ENCODE data around the gene PRLH.
"Not testable (repeated sequence)": the region's sequence is repeated elsewhere in the genome, so short reads cannot be mapped to it uniquely, and the experiment has no call there.

The PRLH gene

DNA sequence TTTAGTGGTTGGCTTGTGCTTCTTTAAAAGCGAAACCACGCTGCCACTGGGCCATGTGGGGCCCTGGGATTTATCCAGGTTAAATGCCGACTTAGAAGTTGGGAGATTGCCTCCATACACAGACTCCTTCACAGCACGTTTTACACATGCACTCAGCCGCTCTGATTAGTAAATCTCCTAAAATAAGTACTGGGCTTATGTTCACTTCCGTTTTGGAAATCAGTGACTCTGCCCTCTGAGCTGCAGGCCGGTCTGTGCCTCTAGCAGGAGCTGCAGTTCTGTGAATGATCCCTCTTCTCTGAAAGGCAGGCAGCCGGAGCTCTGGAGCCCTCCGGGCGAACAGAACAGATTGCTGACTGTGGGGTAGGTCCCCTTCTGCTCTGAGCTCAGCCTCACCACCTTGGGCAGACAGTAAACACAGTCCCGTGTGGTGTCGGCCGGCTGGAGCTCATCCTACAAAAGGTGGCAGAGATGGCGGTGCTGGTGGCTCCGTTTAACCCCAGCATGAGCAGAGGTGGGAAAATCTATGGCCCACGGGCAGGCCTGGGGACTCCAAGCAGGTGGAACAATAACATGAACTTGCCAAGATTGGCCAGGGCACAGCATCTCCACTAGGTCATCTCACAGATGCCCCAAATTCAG, 34.0 kb downstream of the PRLH start:
- peaks cover 13% of the 10 kb centered on the region for H3K27me3 Mint-ChIP-seq
- H3K27ac Mint-ChIP-seq = no peak overlapping the region
- no peaks in the 10 kb centered on the region for H3K36me3 Mint-ChIP-seq (ENCODE audit: low read depth)
- no peak overlapping the region for H3K4me3 Mint-ChIP-seq
- H3K4me1 Mint-ChIP-seq (ENCODE audit: low read depth) = peaks cover 26% of the 10 kb centered on the region
- intact Hi-C loops (cut with micrococcal nuclease) = no loop called here
- H3K9me3 Mint-ChIP-seq = no peaks in the 10 kb centered on the region

DNA sequence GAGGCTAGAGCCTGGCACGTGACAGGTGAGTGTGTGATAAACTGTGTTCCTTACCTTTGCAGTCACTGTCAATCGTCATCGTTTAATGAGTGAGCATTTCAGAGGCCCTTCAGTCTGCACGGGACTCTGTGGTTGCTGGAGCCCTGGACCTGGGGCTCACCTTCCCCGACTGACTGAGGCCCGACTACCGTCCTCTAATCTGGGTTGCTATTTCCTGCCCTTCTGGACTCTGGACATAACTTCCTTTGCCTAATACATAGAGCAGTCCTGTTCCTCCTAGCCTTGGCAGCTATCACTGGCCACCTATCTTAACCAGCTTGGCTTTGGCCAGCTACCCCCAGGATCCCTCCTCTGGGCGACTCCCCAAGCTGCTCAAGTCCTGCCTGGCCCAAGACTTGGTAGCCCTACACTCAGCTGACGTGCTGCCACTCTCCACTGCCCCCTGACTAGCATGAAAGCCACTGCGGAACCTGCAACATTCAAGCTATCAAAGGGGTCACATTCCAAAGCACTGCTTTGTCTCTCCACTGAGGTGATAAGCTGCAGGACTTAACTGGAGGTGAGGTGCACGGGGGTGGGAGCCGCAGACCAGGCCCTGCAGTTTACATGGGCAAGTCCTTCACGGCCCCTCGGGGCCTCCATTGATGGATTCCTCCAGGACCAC, 35.2 kb downstream of the PRLH start:
- Mint-ChIP-seq H3K4me1 (ENCODE audit: low read depth) (peaks cover 20% of the 10 kb centered on the region), H3K4me3 (no peak overlapping the region), H3K27me3 (peaks cover 13% of the 10 kb centered on the region), H3K27ac (no peak overlapping the region), H3K36me3 (ENCODE audit: low read depth) (no peaks in the 10 kb centered on the region), H3K9me3 (no peaks in the 10 kb centered on the region)
- intact Hi-C loops (cut with micrococcal nuclease) = no loop called here

DNA sequence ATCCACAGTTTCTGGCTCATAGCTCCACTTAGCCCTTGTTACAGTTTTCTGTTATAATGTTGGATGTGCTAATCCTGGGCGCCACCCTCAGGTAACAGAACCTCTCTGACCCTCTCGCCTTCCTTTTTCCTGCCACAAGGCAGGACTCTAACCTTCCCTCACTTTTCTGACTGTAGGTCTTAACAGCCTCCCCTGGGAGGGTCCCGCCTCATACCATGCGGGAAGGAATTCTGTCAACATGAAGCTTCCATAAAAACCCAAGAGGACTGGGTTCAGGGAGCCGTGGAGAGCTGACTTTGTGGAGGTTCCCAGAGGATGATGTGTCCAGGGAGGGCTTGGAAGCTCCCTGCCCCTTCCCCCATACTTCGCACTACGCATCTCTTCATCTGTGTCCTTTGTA, 36.0 kb downstream of the PRLH start:
- Mint-ChIP-seq H3K27ac (peak overlapping the region; percentile 20), H3K4me3 (no peak overlapping the region), H3K9me3 (no peaks in the 10 kb centered on the region), H3K36me3 (ENCODE audit: low read depth) (no peaks in the 10 kb centered on the region), H3K4me1 (ENCODE audit: low read depth) (peaks cover 13% of the 10 kb centered on the region), H3K27me3 (peaks cover 13% of the 10 kb centered on the region)
- intact Hi-C loops (cut with micrococcal nuclease) = no loop called here

DNA sequence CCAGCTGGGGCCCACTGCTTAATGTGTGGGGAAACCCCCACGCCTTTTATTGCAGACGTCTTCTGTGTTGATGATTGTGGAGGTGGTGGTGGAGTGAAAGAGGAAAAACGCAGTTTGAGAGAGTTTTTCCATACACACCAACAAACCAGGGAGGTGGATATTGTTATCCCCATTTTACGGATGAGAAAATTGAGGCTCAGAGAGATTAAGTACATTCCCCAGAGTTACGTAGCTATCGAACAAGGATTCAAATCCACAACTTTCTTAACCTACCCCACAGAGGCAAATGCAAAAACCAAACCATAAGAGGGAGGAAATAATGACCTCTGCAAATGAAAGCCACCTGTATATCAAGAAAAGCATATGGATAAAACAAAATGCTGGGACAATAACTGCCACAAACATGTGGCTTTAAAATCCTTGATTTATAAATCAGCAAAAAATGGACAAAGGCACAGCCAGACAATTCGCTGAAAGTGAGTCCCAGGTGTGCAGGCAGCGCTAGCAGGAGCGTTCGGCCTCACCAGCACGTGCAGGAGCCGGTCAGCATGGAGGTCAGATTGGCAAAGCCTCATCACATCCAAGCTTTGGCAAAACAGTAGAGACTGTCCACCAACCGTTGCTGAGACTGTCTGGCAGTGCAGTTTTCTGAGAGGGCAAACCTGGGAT, 36.8 kb downstream of the PRLH start:
- H3K27me3 Mint-ChIP-seq = peaks cover 18% of the 10 kb centered on the region
- H3K4me1 Mint-ChIP-seq (ENCODE audit: low read depth) = peaks cover 9% of the 10 kb centered on the region
- no peaks in the 10 kb centered on the region for H3K36me3 Mint-ChIP-seq (ENCODE audit: low read depth)
- no peaks in the 10 kb centered on the region for H3K9me3 Mint-ChIP-seq
- no peak overlapping the region for H3K4me3 Mint-ChIP-seq
- H3K27ac Mint-ChIP-seq = peak overlapping the region; percentile 47
- intact Hi-C loops (cut with micrococcal nuclease) = no loop called here

DNA sequence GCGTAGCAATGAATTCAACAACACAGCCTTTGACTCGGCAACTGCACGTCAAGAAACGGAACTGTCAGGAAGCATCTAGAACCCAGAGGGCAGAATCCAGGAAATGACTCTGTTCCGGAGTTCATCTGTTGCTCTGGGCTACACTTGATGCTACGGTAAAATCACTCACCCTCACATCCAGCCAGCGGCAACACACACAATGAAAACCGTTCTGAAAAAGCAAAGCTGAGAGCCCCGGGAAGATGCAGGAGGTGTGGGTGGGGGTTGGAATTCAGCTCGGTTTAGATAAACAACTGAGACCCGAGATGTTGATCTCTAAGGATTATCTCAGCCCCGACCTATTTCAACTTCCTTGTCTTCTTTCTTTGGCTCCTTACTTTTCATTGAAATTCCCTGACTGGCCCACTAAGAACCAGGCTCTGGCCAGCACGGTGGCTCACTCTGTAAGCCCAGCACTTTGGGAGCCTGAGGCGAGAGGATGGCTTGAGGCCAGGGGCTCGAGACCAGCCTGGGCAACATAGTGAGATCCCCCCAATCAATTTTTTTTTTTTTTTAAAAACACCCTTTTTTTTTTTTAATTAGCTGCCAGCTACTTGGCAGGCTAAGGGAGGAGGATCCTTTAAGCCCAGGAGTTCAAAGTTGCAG, 37.5 kb downstream of the PRLH start:
- Mint-ChIP-seq H3K27ac (peak overlapping the region; percentile 47), H3K4me3 (peak overlapping the region; percentile 18), H3K27me3 (peaks cover 21% of the 10 kb centered on the region), H3K36me3 (ENCODE audit: low read depth) (no peaks in the 10 kb centered on the region), H3K4me1 (ENCODE audit: low read depth) (peaks cover 9% of the 10 kb centered on the region), H3K9me3 (no peaks in the 10 kb centered on the region)
- intact Hi-C loops (cut with micrococcal nuclease) = no loop called here

DNA sequence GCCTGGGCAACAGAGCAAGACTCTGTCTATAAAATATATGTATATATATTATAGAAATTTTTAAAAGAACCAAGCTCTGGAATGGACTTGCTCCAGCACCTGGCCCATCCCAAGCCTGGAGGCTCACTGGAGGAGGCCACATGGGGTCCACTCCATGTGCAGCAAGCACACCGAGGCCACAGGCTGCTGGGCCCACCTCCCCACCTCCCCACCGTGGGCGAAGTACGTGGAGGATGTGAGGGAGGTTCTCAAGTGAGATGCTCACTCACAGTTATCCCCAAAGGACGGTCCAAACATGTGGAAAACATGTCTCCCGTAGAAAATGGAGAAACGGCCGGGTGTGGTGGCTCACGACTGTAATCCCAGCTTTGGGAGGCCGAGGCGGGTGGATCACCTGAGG, 38.0 kb downstream of the PRLH start:
- Mint-ChIP-seq H3K27me3 (peaks cover 25% of the 10 kb centered on the region), H3K27ac (no peak overlapping the region), H3K4me1 (ENCODE audit: low read depth) (peaks cover 9% of the 10 kb centered on the region), H3K36me3 (ENCODE audit: low read depth) (no peaks in the 10 kb centered on the region), H3K9me3 (no peaks in the 10 kb centered on the region), H3K4me3 (no peak overlapping the region)
- intact Hi-C loops (cut with micrococcal nuclease) = no loop called here

DNA sequence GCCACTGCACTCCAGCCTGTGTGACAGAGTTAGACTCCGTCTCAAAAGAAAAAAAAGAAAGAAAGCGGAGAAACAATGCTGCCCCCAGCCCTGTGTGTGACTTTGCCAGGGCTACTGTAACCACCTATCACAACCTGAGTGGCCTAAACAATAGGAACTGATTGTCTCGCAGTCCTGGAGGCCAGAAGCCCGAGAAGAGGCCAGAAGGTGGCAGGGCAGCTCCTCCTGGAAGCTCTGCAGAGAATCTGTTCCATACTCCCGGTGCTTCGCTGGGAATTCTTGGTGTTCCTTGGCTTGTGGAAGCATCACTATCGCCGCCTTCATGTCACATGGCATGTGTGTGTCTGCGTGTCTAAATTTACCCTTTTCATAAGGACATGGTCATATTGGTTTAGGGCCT, 38.6 kb downstream of the PRLH start:
- no peak overlapping the region for H3K4me3 Mint-ChIP-seq

DNA sequence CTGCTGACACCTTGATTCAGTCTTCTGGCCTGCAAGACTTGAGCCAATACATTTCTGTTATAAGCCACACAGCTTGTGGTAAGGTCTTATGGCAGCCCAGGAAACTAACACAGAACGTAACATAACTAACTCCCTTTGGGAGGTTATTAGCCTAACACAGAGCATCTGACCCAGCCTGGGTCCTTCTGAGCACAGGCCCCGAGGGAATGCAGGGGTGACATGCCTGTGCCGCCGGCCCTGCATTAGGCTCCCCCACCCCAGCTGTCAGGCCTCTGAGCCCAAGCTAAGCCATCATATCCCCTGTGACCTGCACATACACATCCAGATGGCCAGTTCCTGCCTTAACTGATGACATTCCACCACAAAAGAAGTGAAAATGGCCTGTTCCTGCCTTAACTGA, 40.1 kb downstream of the PRLH start:
- H3K36me3 Mint-ChIP-seq (ENCODE audit: low read depth); intact Hi-C loops (cut with micrococcal nuclease); H3K27ac Mint-ChIP-seq; H3K9me3 Mint-ChIP-seq; H3K4me3 Mint-ChIP-seq; H3K4me1 Mint-ChIP-seq (ENCODE audit: low read depth): not testable (repeated sequence)
- peaks cover 29% of the 10 kb centered on the region for H3K27me3 Mint-ChIP-seq

More for the DNA sequence above, 38.6 kb downstream of the PRLH start:
- Mint-ChIP-seq H3K36me3 (ENCODE audit: low read depth) (no peaks in the 10 kb centered on the region), H3K9me3 (no peaks in the 10 kb centered on the region), H3K27me3 (peaks cover 30% of the 10 kb centered on the region), H3K4me1 (ENCODE audit: low read depth) (peaks cover 9% of the 10 kb centered on the region), H3K27ac (no peak overlapping the region)
- intact Hi-C loops (cut with micrococcal nuclease) = no loop called here

DNA sequence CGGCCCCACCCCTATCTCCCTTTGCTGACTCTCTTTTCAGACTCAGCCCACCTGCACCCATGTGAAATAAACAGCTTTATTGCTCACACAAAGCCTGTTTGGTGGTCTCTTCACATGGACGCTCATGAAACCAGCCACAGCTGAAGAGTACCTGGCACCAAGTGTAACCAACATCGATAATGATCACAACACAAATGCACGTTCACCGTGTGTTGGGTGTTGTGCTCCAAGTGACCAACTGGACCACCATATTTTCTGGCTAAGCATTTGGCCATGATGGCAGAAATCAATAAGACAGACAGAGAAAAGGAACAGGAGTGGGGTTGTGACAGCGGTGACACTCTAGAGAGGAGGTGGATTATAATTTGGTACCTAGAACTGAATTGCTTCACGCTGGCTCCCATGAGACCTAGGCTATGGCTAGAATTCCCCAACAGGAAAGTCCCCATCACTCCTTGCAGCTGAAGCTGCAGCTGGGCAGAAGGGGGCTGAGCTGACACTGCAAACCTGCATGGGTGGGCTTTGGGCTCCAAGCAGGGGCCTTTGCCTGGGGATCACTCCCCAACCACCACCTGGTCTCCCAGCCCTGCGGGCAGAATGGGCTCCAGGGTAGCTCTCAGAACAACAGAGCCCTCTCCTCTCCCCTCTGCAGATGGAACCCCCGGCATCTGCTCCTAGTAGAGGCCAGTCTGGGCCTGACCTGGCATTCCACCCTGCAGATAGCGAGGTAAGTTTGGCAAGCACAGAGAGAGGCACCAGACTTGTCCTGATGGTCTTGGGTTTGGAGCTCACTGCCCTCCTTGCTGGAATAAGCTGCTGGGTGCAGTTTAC, 46.4 kb downstream of the PRLH start:
- intact Hi-C loops (cut with micrococcal nuclease) = no loop called here
- H3K4me3 Mint-ChIP-seq = no peak overlapping the region
- peaks cover 37% of the 10 kb centered on the region for H3K4me1 Mint-ChIP-seq (ENCODE audit: low read depth)
- no peaks in the 10 kb centered on the region for H3K9me3 Mint-ChIP-seq
- H3K36me3 Mint-ChIP-seq (ENCODE audit: low read depth) = no peaks in the 10 kb centered on the region
- H3K27ac Mint-ChIP-seq = no peak overlapping the region
- H3K27me3 Mint-ChIP-seq = peaks cover 28% of the 10 kb centered on the region

DNA sequence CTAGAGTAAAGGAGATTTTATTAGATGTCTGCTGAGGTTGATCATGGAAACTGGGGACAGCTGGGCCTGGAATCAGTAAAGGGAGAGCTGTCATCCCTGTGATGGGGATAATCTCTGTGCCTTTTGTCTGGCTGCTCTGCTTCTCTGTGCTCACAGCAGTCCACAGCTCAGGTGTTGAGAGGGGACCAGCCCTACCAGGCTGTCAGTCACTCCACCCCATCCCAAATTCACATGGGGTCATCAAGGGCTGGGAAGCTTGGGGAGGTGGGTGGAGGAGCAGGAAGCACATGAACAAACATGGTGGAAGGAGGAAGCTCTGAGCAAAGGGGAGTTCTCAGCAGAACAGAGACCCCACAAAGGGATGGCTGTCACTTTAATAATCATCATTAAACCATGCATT, 47.3 kb downstream of the PRLH start:
- Mint-ChIP-seq H3K27me3 (peaks cover 25% of the 10 kb centered on the region), H3K9me3 (no peaks in the 10 kb centered on the region), H3K4me3 (no peak overlapping the region), H3K4me1 (ENCODE audit: low read depth) (peaks cover 37% of the 10 kb centered on the region), H3K36me3 (ENCODE audit: low read depth) (no peaks in the 10 kb centered on the region), H3K27ac (no peak overlapping the region)
- intact Hi-C loops (cut with micrococcal nuclease) = no loop called here

DNA sequence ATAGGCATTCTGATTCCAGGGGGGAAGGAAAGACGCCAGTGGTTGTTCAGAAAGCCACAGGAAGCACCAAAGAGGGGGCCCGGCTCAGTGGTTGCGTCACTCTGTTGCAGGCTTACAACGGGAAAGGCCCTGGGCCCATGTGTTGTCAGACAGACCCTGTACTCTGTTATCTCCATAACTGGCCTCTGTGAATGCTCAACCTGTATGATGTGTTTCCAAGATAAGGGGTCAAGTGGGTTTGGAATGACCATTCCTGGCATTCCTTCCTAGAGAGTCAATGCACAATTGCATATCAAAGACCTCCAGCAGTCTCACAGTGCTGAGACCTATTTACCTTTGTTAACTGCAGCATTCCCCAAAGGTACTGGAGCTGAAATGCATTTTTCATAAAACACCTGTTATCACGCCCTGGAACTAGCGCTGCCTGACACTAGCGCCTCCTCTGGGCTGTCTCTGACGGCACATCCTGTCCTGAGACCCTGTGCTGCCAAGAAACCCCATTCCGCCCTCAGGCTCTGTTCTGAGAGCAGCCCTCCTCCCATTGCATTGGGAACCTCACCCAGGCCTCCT, 47.9 kb downstream of the PRLH start:
- Mint-ChIP-seq H3K4me1 (ENCODE audit: low read depth) (peaks cover 37% of the 10 kb centered on the region), H3K27ac (no peak overlapping the region), H3K9me3 (no peaks in the 10 kb centered on the region), H3K4me3 (no peak overlapping the region), H3K36me3 (ENCODE audit: low read depth) (no peaks in the 10 kb centered on the region), H3K27me3 (peaks cover 24% of the 10 kb centered on the region)
- intact Hi-C loops (cut with micrococcal nuclease) = no loop called here

DNA sequence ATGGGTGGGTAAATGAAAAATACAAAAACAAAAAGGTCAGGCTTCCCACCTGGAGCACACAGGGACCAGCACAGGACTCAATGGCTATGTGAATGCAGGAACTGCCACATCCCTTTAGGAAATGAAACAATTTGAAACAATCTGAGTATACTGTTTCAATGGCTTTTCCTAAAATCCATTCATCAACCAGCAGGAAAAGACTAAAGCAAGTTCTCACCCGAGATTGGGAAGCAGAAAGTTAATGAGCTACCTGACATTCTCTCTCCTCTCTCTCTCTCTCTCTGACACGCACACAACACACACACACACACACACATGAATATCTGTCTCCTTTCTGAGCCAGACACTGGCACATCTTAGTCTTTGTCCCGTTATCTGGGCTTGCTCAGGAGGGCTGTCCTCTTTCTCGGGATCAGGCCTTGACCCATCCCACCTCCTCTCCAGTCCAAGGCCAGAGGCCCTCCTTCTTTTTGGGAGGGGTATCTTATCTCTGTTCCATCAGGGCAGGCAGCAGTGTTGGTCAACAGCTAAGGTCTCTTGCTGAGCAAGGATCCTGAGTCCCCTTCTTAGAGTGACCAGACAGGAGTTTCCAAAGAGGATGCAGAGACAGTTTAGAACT, 49.4 kb downstream of the PRLH start:
- intact Hi-C loops (cut with micrococcal nuclease) = no loop called here
- Mint-ChIP-seq H3K27ac (no peak overlapping the region), H3K4me3 (no peak overlapping the region), H3K9me3 (no peaks in the 10 kb centered on the region), H3K27me3 (peaks cover 17% of the 10 kb centered on the region), H3K36me3 (ENCODE audit: low read depth) (no peaks in the 10 kb centered on the region), H3K4me1 (ENCODE audit: low read depth) (peaks cover 37% of the 10 kb centered on the region)

DNA sequence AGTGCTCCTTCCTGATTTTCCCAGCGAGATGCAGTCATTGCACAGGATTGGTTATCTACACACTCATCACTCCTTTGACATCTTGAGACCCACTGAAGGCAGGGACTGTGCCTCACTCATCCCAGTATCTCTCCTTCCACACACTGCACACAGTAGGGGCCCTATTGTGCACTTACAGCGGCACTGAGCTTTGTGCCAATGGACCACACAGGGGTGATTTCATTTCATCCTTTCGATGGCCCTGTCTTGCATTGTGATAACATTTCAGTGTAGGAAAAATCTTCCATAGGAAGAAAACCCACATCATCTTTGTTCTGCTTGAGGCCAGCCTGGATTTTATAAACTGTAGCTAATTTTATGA, 50.0 kb downstream of the PRLH start:
- H3K4me3 Mint-ChIP-seq = no peak overlapping the region
- H3K27ac Mint-ChIP-seq = no peak overlapping the region
- H3K9me3 Mint-ChIP-seq = no peaks in the 10 kb centered on the region
- intact Hi-C loops (cut with micrococcal nuclease) = no loop called here
- no peaks in the 10 kb centered on the region for H3K36me3 Mint-ChIP-seq (ENCODE audit: low read depth)
- peaks cover 37% of the 10 kb centered on the region for H3K4me1 Mint-ChIP-seq (ENCODE audit: low read depth)
- H3K27me3 Mint-ChIP-seq = peaks cover 17% of the 10 kb centered on the region

All from dendritic cell treated with granulocyte-macrophage colony-stimulating factor and Interleukin-4, amounts not matched to agents 40 ng/mL and 50 ng/mL, for 4 days (primary cell).